HG03558 (cell line): ENCODE measurements around the gene DUSP22.

Experiments used
- ATAC-seq: cut with Tn5 transposase; IDR thresholded peaks from one replicate; pipeline ENCODE4 v1.9.1; 2021; ENCODE audit warnings: moderate number of reproducible peaks; ENCODE audit not compliant: unreplicated experiment; ENCODE audit errors: extremely low read depth

Gene DUSP22

GRCh38 chr6:336159-337114, 44.1 kb downstream of the DUSP22 start:
- ATAC-seq = no peak

GRCh38 chr6:337805-338368, 45.6 kb downstream of the DUSP22 start:
- ATAC-seq = no peak

GRCh38 chr6:338815-339262, 46.6 kb downstream of the DUSP22 start:
- no peak for ATAC-seq

GRCh38 chr6:339480-339879, 47.2 kb downstream of the DUSP22 start:
- ATAC-seq = no peak

DNA sequence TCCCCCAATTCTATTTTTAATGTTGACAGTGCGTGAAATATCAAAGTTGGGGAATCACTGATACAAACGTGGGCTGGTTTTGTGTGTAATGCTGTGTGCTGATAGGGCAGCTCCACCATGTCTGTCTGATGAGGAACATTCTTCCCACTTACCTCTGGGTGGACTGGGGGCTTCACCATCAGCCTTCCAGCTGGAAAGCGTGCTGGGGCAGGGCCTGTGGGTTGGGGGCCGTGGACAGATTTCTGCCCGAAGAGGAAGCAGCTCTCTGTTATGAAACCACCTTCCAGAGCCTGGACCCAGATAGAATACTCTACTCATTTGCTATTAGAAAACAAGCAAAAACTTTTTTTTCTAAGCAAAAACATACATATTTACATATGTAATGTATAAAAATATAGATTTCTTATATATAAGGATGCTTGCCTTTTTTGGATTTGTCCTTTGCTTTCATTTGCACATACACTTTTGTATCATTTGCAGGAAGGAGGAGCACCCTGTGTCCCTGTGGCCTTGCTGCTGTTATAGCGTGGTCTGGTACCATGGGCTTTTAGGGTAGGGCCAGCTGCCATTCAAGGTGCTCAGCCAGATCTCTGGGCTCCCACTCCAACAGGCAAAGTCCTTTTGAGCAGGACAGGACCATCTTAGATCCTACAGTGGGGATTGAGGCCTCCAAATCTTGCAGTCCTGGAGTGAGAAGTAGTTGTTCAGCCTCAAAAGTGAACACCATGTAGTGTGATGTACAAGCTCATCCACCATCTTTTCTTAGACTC, 48.1 kb downstream of the DUSP22 start:
- no peak for ATAC-seq

GRCh38 chr6:340991-341827, 48.9 kb downstream of the DUSP22 start:
- no peak for ATAC-seq

GRCh38 chr6:341914-342831, 49.9 kb downstream of the DUSP22 start:
- ATAC-seq = peak; percentile 46

GRCh38 chr6:342832-343179, 50.5 kb downstream of the DUSP22 start:
- ATAC-seq = no peak

- ATAC-seq = no peak
These were observed 51.1 kb downstream of the DUSP22 start for GRCh38 chr6:343226-343935.

GRCh38 chr6:343960-344815, 51.9 kb downstream of the DUSP22 start:
- no peak for ATAC-seq

GRCh38 chr6:344816-345340, 52.6 kb downstream of the DUSP22 start:
- ATAC-seq = no peak

- no peak for ATAC-seq
These were observed 53.6 kb downstream of the DUSP22 start for GRCh38 chr6:345747-346385.

GRCh38 chr6:346386-347030, 54.2 kb downstream of the DUSP22 start:
- no peak for ATAC-seq

DNA sequence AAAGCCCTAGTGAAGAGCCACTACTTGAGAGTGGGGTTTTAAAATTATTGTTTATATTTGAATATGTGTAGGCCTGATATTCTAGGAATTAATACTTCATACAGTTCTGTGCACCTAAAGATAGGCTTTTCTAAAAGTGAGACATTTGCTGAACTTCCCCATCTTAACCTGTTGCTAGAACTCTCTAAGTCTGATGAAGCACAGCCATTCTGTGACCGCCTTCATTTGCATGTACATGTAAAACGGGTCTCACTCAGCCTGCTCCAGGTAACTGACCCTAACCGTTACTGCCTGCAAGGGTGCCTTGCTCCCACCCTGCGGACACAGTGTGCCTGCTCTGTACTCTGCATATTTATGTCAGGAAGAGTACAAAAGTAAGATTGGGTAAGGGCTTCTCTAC, 54.9 kb downstream of the DUSP22 start:
- ATAC-seq = peak; percentile 83

DNA sequence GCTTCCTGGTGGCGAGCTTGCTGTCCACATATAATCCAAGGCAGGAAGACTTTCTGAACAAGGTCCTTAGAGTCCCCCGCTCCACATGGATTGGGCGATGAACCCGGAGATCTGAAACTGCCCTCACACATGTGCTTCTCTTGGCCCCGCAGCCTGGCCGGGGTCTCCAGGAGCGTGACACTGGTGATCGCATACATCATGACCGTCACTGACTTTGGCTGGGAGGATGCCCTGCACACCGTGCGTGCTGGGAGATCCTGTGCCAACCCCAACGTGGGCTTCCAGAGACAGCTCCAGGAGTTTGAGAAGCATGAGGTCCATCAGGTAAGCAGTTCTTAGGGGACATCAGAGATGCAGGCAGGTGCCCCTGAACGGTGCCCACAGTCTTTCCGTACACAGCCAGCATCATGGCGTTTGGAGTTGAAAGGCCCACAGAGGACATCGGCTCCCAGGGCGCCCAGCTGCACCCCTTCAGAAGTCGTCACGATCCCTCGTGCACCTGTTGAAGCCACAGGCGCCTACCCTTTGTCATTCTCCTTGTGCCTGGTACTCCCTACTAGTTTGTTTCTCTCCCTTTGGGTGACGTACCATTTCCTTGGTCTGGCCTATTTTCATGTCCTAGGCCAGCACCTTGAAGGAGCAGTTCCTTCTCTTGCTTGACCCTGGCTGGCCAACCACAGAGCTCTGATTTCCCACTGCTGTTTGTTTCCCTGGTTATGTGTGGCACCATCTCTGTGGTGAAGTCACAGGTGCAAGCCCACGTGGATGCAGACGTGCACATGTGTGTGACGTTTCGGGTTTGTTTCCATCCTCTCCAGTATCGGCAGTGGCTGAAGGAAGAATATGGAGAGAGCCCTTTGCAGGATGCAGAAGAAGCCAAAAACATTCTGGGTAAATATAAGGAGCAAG, 55.9 kb downstream of the DUSP22 start:
- ATAC-seq = no peak
